Measurements from ENCODE around the gene MBLAC2. TPM values are rescaled to one million over a fixed set of nuclear protein-coding genes. Genes with fewer than 3 reads are reported as not detected.

The MBLAC2 gene
- 4.3 and 4.5 TPM in 2 replicates for total RNA-seq
- long read RNA-seq, full-length matches to known transcripts: 6 of 7 reads
- long read RNA-seq, partial matches to known transcripts: 0 of 7 reads
- long read RNA-seq, other reads (novel, unspliced or antisense): 1 of 7 reads

- DNase-seq (ENCODE audit: low spot score, unreplicated experiment): peak; percentile 89
- peak; percentile 70 for TF ChIP-seq CTCF (IDR thresholded peaks at IDR 0.05; ENCODE audit: unreplicated experiment)
- no peaks in the 10 kb centered on the region for H3K9me3 Mint-ChIP-seq (ENCODE audit: low read depth)
- peaks cover 28% of the 10 kb centered on the region for H3K27me3 Mint-ChIP-seq
- H3K4me1 Mint-ChIP-seq (ENCODE audit: low read depth): peaks cover 9% of the 10 kb centered on the region
- peak within 1 kb of the TSS; percentile 96 for H3K4me3 Mint-ChIP-seq (ENCODE audit: low read depth)
- H3K36me3 Mint-ChIP-seq (ENCODE audit: insufficient read depth): no peaks in the 10 kb centered on the region
- H3K27ac Mint-ChIP-seq: peak within 1 kb of the TSS; percentile 97
Observed at GRCh38 chr5:90474235-90475107, at the start of gene MBLAC2, which contains the start of gene POLR3G. TSS of gene MBLAC2 (minus strand) at chr5:90474771. CDS start at chr5:90474292, 479 bp downstream. TSS of gene POLR3G (plus strand) at chr5:90474864. CDS start at chr5:90485568, 10,704 bp downstream.

- no peak overlapping the region for H3K4me3 Mint-ChIP-seq (ENCODE audit: low read depth)
- DNase-seq (ENCODE audit: low spot score, unreplicated experiment): no peak
- H3K27me3 Mint-ChIP-seq: no peaks in the 10 kb centered on the region
- no peak overlapping the region for H3K27ac Mint-ChIP-seq
- no peak for TF ChIP-seq CTCF (IDR thresholded peaks at IDR 0.05; ENCODE audit: unreplicated experiment)
- peaks cover 28% of the 10 kb centered on the region for H3K36me3 Mint-ChIP-seq (ENCODE audit: insufficient read depth)
- H3K9me3 Mint-ChIP-seq (ENCODE audit: low read depth): no peaks in the 10 kb centered on the region
- peaks cover 2% of the 10 kb centered on the region for H3K4me1 Mint-ChIP-seq (ENCODE audit: low read depth)
Observed at GRCh38 chr5:90519081-90519480, 44.5 kb upstream of the MBLAC2 start.

GRCh38 chr5:90518661-90519060 lies 44.1 kb upstream of the MBLAC2 start:
- no peaks in the 10 kb centered on the region for H3K27me3 Mint-ChIP-seq
- no peak for DNase-seq (ENCODE audit: low spot score, unreplicated experiment)
- H3K36me3 Mint-ChIP-seq (ENCODE audit: insufficient read depth): peaks cover 26% of the 10 kb centered on the region
- H3K4me3 Mint-ChIP-seq (ENCODE audit: low read depth): no peak overlapping the region
- TF ChIP-seq CTCF (IDR thresholded peaks at IDR 0.05; ENCODE audit: unreplicated experiment): no peak
- H3K27ac Mint-ChIP-seq: no peak overlapping the region
- H3K9me3 Mint-ChIP-seq (ENCODE audit: low read depth): no peaks in the 10 kb centered on the region
- peaks cover 6% of the 10 kb centered on the region for H3K4me1 Mint-ChIP-seq (ENCODE audit: low read depth)

- TF ChIP-seq CTCF (IDR thresholded peaks at IDR 0.05; ENCODE audit: unreplicated experiment): no peak
- Mint-ChIP-seq H3K4me3 (ENCODE audit: low read depth) (no peak overlapping the region), H3K36me3 (ENCODE audit: insufficient read depth) (peaks cover 9% of the 10 kb centered on the region), H3K27ac (no peak overlapping the region), H3K27me3 (no peaks in the 10 kb centered on the region), H3K4me1 (ENCODE audit: low read depth) (peaks cover 6% of the 10 kb centered on the region), H3K9me3 (ENCODE audit: low read depth) (no peaks in the 10 kb centered on the region)
- DNase-seq (ENCODE audit: low spot score, unreplicated experiment): no peak
Observed at GRCh38 chr5:90514520-90514919, 39.9 kb upstream of the MBLAC2 start.

- no peaks in the 10 kb centered on the region for H3K9me3 Mint-ChIP-seq (ENCODE audit: low read depth)
- peaks cover 6% of the 10 kb centered on the region for H3K4me1 Mint-ChIP-seq (ENCODE audit: low read depth)
- DNase-seq (ENCODE audit: low spot score, unreplicated experiment): no peak
- H3K27me3 Mint-ChIP-seq: no peaks in the 10 kb centered on the region
- peaks cover 2% of the 10 kb centered on the region for H3K36me3 Mint-ChIP-seq (ENCODE audit: insufficient read depth)
- H3K27ac Mint-ChIP-seq: no peak overlapping the region
- TF ChIP-seq CTCF (IDR thresholded peaks at IDR 0.05; ENCODE audit: unreplicated experiment): no peak
- no peak overlapping the region for H3K4me3 Mint-ChIP-seq (ENCODE audit: low read depth)
Observed at GRCh38 chr5:90510438-90510837, 35.9 kb upstream of the MBLAC2 start.

Measured in progenitor cell of endocrine pancreas (in vitro differentiated cells).